Esophagus squamous epithelium (tissue), 4 donors: ENCODE results near the gene CYP4A11.

Experiments
- CTCF ChIP-seq, 6 experiments: fragments of 450-650 bp in 4 of 6; fragments of 200-600 bp in 2 of 6; sonication (generic) in 2 of 6; IDR thresholded peaks; one replicate each; pipeline ENCODE4 v1.5.1; 2016 to 2019; ENCODE audit warnings: antibody characterized with exemption in 6 of 6, mild to moderate bottlenecking in 4 of 6, moderate library complexity in 4 of 6
- POLR2A ChIP-seq, 4 donors: fragments of 450-650 bp; IDR thresholded peaks; one replicate each; pipeline ENCODE4 v1.6.1; 2017; ENCODE audit warnings: antibody characterized with exemption in 4 of 4, mild to moderate bottlenecking in 4 of 4, moderate library complexity in 3 of 4

DNA sequence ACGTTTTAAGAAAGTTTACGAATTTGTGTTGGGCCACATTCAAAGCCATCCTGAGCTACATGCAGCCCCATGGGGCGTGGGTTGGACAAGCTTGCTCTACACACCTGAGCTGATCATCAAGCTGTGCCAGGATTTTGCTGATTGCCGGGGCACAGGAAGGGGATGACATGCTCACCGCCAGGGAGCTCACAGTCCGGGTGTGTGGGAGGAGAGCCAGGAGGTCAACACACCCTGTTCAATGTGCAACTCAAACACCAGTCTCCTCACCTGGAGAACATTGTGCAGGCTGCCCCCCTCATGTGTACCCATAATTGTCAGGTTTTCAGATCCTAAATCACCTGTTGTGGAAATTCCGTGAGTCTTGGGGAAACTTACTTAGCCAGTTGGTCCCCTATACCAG is 969 bp downstream of the CYP4A11 start:
- TF ChIP-seq CTCF (IDR thresholded peaks at IDR 0.05) (no peak), POLR2A (IDR thresholded peaks at IDR 0.05) (no peak)
